Ovary (tissue), 9 donors: Measurements from ENCODE around the gene ENPP3. TPM values are rescaled to one million over a fixed set of nuclear protein-coding genes. Genes with fewer than 3 reads are reported as not detected.

Experiments
- DNase-seq, 5 donors: peaks; one replicate each; pipeline ENCODE4 v3.0.0-alpha.2; 2019 to 2020
- H3K27ac ChIP-seq, 2 donors: fragments of 200-600 bp; one replicate each; pipeline versions ENCODE4 v1.5.1 to v1.8.0; 2019 to 2022
- H3K27me3 ChIP-seq: fragments of 200-600 bp; one replicate; pipeline ENCODE4 v1.8.0; 2022
- H3K36me3 ChIP-seq: fragments of 200-600 bp; sonication (generic); one replicate; pipeline ENCODE4 v1.5.1; 2019
- H3K4me1 ChIP-seq: one replicate; pipeline ENCODE4 v1.8.1; 2013; ENCODE audit warnings: mild to moderate bottlenecking, moderate library complexity; ENCODE audit not compliant: insufficient read depth
- H3K4me3 ChIP-seq: fragments of 200-600 bp; sonication (generic); one replicate; pipeline ENCODE4 v1.5.1; 2017
- H3K9me3 ChIP-seq, 2 donors: fragments of 200-600 bp in 1 of 2; sonication (generic) in 1 of 2; one replicate each; pipeline versions ENCODE4 v1.5.1 to v1.8.1; 2013 to 2019; ENCODE audit warnings: mild to moderate bottlenecking in 1 of 2, moderate library complexity in 1 of 2
- EP300 ChIP-seq: sonication (generic); formaldehyde crosslinking; IDR thresholded peaks from one replicate; pipeline ENCODE4 v1.6.1; 2017; ENCODE audit warnings: antibody characterized with exemption
- POLR2A ChIP-seq: fragments of 450-650 bp; IDR thresholded peaks from one replicate; pipeline ENCODE4 v1.6.1; 2017; ENCODE audit warnings: antibody characterized with exemption, mild to moderate bottlenecking, moderate library complexity
- WGBS, 3 donors: extraction: QIAGEN DNeasy Blood & Tissue Kit in 1 of 3; methylation state at CpG; one replicate each; pipeline versions ENCODE4 v1.1.5 to v1.1.7; 2013 to 2017; 5-methylcytosine and 5-hydroxymethylcytosine counted together
- intact Hi-C, 4 donors: fragments of 100-400 bp; cut with DNase I; formaldehyde crosslinking; loops; one replicate each; pipeline versions ENCODE4 v1.11.0 to v1.15.1; 2022 to 2023
- polyA plus RNA-seq, 2 donors: library from polyadenylated mRNA; stranded (reverse); fragments of 200-250 nt in 1 of 2; fragments of 350-450 nt in 1 of 2; fragmentation: Illumina TruSeq in 1 of 2; extraction: RNeasy Lipid Tissue Mini Kit (QIAGEN cat#74804) in 1 of 2; gene quantifications; one replicate each; pipeline ENCODE4 v1.2.3, GENCODE V29; 2013 to 2014
- total RNA-seq, 7 donors: library from RNA; depleted of rRNA in 2 of 7; stranded (reverse); fragments of >200 nt in 2 of 7; fragmentation: NEBNext Ultra II Directional in 3 of 7; extraction: Animal tissue kit (Norgen Biotek cat#: 25700) in 3 of 7; gene quantifications; one replicate each; pipeline versions ENCODE4 v1.1.0 to v1.2.4, GENCODE V29; 2016 to 2023
- TF ChIP-seq, protein P1 (sequence below), 3 donors: fragments of 450-650 bp in 2 of 3; fragments of 200-600 bp in 1 of 3; IDR thresholded peaks; one replicate each; pipeline versions ENCODE4 v1.5.1 to v1.8.0; 2016 to 2022; ENCODE audit warnings: antibody characterized with exemption in 3 of 3, mild to moderate bottlenecking in 1 of 3
- donor health status: DM: no; HTN: no; CAD: no; lungs with moderate emphysema.
- donor health status: DM: no; HTN: no; CAD: no.
- donor health status: Bipolar disorder and iron deficiency.
- donor health status: DM: yes; HTN: yes; CAD: no.
- donor health status: DM: no; HTN: no; CAD: no.
- donor health status: DM: yes; HTN: yes; CAD: no.

Gene ENPP3
- total and polyA plus RNA-seq, 9 donors, result 0.41 to 3.9 (median 1.4) TPM

DNA sequence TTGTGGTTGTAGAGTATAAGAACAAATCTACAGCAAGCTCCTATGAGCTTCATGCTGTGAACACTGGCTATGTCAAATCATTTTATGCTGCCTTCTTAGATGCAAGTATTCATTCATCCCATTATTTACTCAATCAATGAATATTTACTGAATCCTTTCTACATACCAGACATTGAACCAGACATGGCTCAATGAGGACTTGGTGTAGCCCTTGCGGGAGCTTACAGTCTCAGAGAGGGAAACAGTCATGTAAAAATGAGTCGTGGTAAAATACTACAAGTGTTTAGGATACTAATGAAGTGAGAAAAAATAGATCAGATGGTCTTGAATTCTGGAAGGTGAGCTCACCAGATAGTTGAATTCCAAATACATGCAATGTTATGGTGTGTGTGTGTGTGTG, 125.9 kb downstream of the ENPP3 start:
- intact Hi-C loops, result no loop called here
- Histone ChIP-seq H3K9me3 (no peaks in the 10 kb centered on the region), H3K4me3 (no peak overlapping the region), H3K27me3 (no peaks in the 10 kb centered on the region), H3K27ac (no peak overlapping the region), H3K36me3 (no peaks in the 10 kb centered on the region), H3K4me1 (peaks cover 5% of the 10 kb centered on the region)
- TF ChIP-seq EP300, result no peak
- DNase-seq, result no peak
- WGBS, 3 donors, result 91 to 95% (median 93%) methylated on average over 2 of the region's 2 CpGs

DNA sequence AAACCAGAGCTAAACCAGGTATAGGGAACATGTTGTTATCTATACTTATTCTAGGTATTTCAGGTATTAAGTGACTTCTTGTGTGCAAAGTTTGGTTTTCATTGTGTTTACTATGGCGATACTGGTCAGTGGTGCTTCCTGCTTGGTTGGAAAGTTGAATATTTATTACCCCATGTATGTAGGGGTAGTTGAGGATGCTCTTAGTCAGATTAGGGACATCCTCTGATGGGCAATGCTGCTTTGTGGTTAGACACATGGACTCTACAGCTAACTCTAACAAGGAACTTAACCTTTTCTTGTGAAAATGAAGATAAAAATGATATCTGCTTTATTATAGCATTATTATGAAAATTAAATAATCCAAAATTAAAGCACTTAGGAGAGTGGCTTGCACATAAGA, 126.6 kb downstream of the ENPP3 start:
- Histone ChIP-seq H3K9me3 (no peaks in the 10 kb centered on the region), H3K4me3 (no peak overlapping the region), H3K4me1 (peaks cover 5% of the 10 kb centered on the region), H3K36me3 (no peaks in the 10 kb centered on the region), H3K27ac (no peak overlapping the region), H3K27me3 (no peaks in the 10 kb centered on the region)
- DNase-seq, result no peak
- WGBS, 3 donors, result 49 to 100% (median 53%) methylated on average over 1 of the region's 1 CpG
- intact Hi-C loops, result no loop called here
- TF ChIP-seq EP300 (no peak), POLR2A (no peak)
- TF ChIP-seq, protein P1, sequence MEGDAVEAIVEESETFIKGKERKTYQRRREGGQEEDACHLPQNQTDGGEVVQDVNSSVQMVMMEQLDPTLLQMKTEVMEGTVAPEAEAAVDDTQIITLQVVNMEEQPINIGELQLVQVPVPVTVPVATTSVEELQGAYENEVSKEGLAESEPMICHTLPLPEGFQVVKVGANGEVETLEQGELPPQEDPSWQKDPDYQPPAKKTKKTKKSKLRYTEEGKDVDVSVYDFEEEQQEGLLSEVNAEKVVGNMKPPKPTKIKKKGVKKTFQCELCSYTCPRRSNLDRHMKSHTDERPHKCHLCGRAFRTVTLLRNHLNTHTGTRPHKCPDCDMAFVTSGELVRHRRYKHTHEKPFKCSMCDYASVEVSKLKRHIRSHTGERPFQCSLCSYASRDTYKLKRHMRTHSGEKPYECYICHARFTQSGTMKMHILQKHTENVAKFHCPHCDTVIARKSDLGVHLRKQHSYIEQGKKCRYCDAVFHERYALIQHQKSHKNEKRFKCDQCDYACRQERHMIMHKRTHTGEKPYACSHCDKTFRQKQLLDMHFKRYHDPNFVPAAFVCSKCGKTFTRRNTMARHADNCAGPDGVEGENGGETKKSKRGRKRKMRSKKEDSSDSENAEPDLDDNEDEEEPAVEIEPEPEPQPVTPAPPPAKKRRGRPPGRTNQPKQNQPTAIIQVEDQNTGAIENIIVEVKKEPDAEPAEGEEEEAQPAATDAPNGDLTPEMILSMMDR (IDR thresholded peaks at IDR 0.05), result no peak

DNA sequence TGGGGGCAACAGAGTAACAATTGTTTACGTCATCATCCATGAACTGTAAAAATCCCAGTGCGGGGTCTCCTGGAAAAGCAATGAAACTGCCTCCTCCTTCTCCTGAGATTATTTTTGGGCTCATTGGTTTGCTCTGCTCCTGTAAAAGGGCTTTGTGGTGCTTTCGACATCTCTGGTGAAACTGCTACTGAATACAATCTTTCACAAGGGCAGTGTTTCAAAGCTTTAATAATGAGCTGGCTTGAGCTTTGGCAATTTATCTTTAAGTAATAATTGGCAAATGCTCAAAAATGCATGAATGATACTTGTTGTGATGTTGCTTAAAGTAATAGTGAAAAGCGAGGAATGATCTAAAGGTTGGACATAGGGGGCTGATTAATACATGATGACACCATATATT, 127.2 kb downstream of the ENPP3 start:
- TF ChIP-seq POLR2A (no peak), EP300 (no peak)
- TF ChIP-seq, protein P1 (IDR thresholded peaks at IDR 0.05), result no peak
- H3K9me3 ChIP-seq, result no peaks in the 10 kb centered on the region
- H3K4me3 ChIP-seq, result no peak overlapping the region
- no peaks in the 10 kb centered on the region for H3K27me3 ChIP-seq
- WGBS, 3 donors, result 75 to 82% (median 77%) methylated on average over 4 of the region's 4 CpGs
- H3K36me3 ChIP-seq, result no peaks in the 10 kb centered on the region
- H3K4me1 ChIP-seq, result peaks cover 5% of the 10 kb centered on the region
- no peak overlapping the region for H3K27ac ChIP-seq
- intact Hi-C loops, result no loop called here
- no peak for DNase-seq

DNA sequence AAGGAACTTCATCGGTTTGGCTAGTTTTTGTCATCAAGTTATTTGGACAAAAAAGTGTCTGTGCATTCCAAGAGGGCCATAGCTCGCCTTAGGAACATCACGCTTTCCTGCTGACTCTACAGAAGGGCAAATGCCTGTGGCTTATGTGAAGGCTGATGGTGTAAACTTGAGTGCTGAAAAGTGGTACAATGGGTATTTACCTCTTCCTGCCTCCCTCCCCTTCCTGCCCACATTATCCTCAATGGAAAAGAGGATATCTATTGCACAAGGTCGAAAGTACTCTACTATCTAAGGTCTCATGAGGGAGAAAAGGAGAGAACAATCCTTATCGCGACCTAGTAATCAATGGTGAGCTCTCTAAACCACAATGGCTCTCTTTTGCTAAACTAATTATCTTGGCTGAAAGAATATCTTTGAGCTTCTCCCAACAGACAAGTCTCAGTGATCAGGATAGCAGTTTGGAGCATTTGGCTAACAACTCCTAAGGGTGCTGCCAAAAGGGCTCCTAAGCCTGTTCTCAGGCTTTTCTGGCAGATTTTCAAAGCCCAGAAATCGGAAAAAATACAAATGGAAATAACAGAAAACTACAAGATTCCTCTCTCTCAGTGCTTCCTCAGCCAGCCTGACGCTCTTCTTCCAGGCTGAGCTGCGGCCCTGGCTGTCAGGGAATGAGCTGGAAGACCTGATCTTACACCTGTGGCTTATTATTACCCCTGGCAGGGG, 128.1 kb downstream of the ENPP3 start:
- Histone ChIP-seq H3K4me1 (no peaks in the 10 kb centered on the region), H3K27ac (no peak overlapping the region), H3K27me3 (no peaks in the 10 kb centered on the region), H3K36me3 (no peaks in the 10 kb centered on the region), H3K9me3 (no peaks in the 10 kb centered on the region), H3K4me3 (no peak overlapping the region)
- DNase-seq, result no peak
- TF ChIP-seq EP300, result no peak
- no peak for TF ChIP-seq POLR2A
- intact Hi-C loops, result no loop called here
- WGBS, 3 donors, result 39 to 49% (median 44%) methylated on average over 9 of the region's 9 CpGs

DNA sequence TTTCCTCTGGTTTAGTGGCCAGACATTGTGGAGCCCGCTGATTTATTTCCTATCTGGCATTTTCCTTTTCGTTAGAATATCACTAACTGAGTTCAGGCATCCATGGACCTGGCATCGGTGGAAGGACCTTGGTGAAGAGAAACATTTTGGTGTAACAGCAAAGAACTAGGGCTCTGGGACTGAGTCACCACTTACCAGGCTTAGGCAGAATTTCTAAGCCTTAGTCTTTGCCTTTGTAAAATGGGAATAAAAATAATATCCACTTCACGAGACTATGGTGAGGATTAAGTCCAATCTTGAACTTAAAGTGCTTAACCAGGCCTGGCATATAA, 128.7 kb downstream of the ENPP3 start:
- Histone ChIP-seq H3K27ac (no peak overlapping the region), H3K4me3 (no peak overlapping the region), H3K36me3 (no peaks in the 10 kb centered on the region), H3K27me3 (no peaks in the 10 kb centered on the region), H3K9me3 (no peaks in the 10 kb centered on the region), H3K4me1 (no peaks in the 10 kb centered on the region)
- TF ChIP-seq POLR2A (no peak), EP300 (no peak)
- TF ChIP-seq, protein P1 (IDR thresholded peaks at IDR 0.05), result no peak
- intact Hi-C loops, result no loop called here
- no peak for DNase-seq
- WGBS, 3 donors, result 65 to 77% (median 65%) methylated on average over 4 of the region's 4 CpGs
